GM23338 (cell line): ENCODE measurements around the gene EHD2. TPM values are rescaled to one million over a fixed set of nuclear protein-coding genes. Genes with fewer than 3 reads are reported as not detected.

Experiments
- ATAC-seq: fragments of 200-7000 bp; cut with Tn5 transposase; 3 replicates; pipeline ENCODE4 v1.9.1; 2020
- DNase-seq: peaks from one replicate; pipeline ENCODE4 v3.0.0-alpha.2; 2015; ENCODE audit warnings: low spot score
- H2AFZ ChIP-seq: fragments of 200-600 bp; sonication (generic); 2 replicates; pipeline ENCODE4 v1.8.0; 2016; ENCODE audit warnings: antibody characterized with exemption, mild to moderate bottlenecking, moderate library complexity
- H3F3A ChIP-seq: fragments of 200-600 bp; sonication (generic); replicated peaks from 2 replicates; pipeline ENCODE4 v1.8.0; 2017; ENCODE audit warnings: antibody characterized with exemption, mixed run types, low read depth
- H3K27ac ChIP-seq: fragments of 200-600 bp; sonication (generic); 2 replicates; pipeline ENCODE4 v1.6.1; 2016; ENCODE audit warnings: low read depth
- H3K27me3 ChIP-seq: fragments of 200-600 bp; sonication (generic); 2 replicates; pipeline ENCODE4 v1.8.0; 2016; ENCODE audit warnings: mild to moderate bottlenecking, mixed run types, moderate library complexity; ENCODE audit not compliant: insufficient read depth
- H3K36me3 ChIP-seq: fragments of 200-600 bp; sonication (generic); 2 replicates; pipeline ENCODE4 v1.8.0; 2016; ENCODE audit warnings: mild to moderate bottlenecking; ENCODE audit not compliant: insufficient read depth
- H3K4me1 ChIP-seq: fragments of 200-600 bp; sonication (generic); 2 replicates; pipeline ENCODE4 v1.8.0; 2016; ENCODE audit warnings: mild to moderate bottlenecking, moderate library complexity; ENCODE audit not compliant: insufficient read depth
- H3K4me2 ChIP-seq: fragments of 200-600 bp; sonication (generic); 2 replicates; pipeline ENCODE4 v1.7.1; 2017; ENCODE audit warnings: mixed run types
- H3K4me3 ChIP-seq: fragments of 200-600 bp; sonication (generic); 2 replicates; pipeline ENCODE4 v1.6.1; 2016; ENCODE audit warnings: mixed run types
- H3K79me2 ChIP-seq: fragments of 200-600 bp; sonication (generic); replicated peaks from 2 replicates; pipeline ENCODE4 v1.8.0; 2017; ENCODE audit warnings: mild to moderate bottlenecking; ENCODE audit not compliant: insufficient read depth
- H3K9me2 ChIP-seq: fragments of 200-600 bp; sonication (generic); 2 replicates; pipeline ENCODE4 v1.8.0; 2017; ENCODE audit not compliant: insufficient read depth
- H4K20me1 ChIP-seq: fragments of 200-600 bp; sonication (generic); replicated peaks from 2 replicates; pipeline ENCODE4 v1.8.0; 2017; ENCODE audit warnings: mild to moderate bottlenecking; ENCODE audit not compliant: insufficient read depth
- H3K27ac Mint-ChIP-seq: 2 replicates; pipeline ENCODE4 v1.8.0; 2020; ENCODE audit warnings: inconsistent platforms, mild to moderate bottlenecking, moderate library complexity, mixed read lengths
- H3K27me3 Mint-ChIP-seq: 3 replicates; pipeline ENCODE4 v1.8.0; 2022; ENCODE audit warnings: low read depth, mild to moderate bottlenecking, moderate library complexity, mixed read lengths, inconsistent platforms; ENCODE audit not compliant: insufficient read depth, poor library complexity
- H3K36me3 Mint-ChIP-seq: 3 replicates; pipeline ENCODE4 v1.8.0; 2021; ENCODE audit warnings: low read depth, mild to moderate bottlenecking, inconsistent platforms, moderate library complexity, mixed read lengths
- H3K4me1 Mint-ChIP-seq: 3 replicates; pipeline ENCODE4 v1.8.0; 2020; ENCODE audit warnings: mild to moderate bottlenecking, inconsistent platforms, mixed read lengths
- H3K4me3 Mint-ChIP-seq: 3 replicates; pipeline ENCODE4 v1.8.0; 2021; ENCODE audit warnings: moderate library complexity, mild to moderate bottlenecking, inconsistent platforms, mixed read lengths
- H3K9me3 Mint-ChIP-seq: 3 replicates; pipeline ENCODE4 v1.8.0; 2020; ENCODE audit warnings: moderate library complexity, mild to moderate bottlenecking, inconsistent platforms, mixed read lengths
- ETS1 ChIP-seq: IDR thresholded peaks from 2 replicates; pipeline ENCODE4 v1.6.1; 2016; ENCODE audit warnings: antibody characterized with exemption
- JUNB ChIP-seq: IDR thresholded peaks from one replicate; pipeline ENCODE4 v1.6.1; 2016; ENCODE audit warnings: antibody characterized with exemption; ENCODE audit not compliant: unreplicated experiment
- REST ChIP-seq: IDR thresholded peaks from one replicate; pipeline ENCODE4 v1.6.1; 2018; ENCODE audit warnings: antibody characterized with exemption; ENCODE audit not compliant: unreplicated experiment
- STAT1 ChIP-seq: IDR thresholded peaks from one replicate; pipeline ENCODE4 v1.6.1; 2016; ENCODE audit warnings: antibody characterized with exemption; ENCODE audit not compliant: unreplicated experiment
- ZNF331 ChIP-seq: fragments of 250-450 bp; sonication (Bioruptor Pico); IDR thresholded peaks from 2 replicates; pipeline ENCODE4 v1.5.0; 2020; ENCODE audit warnings: low read depth, mild to moderate bottlenecking, moderate library complexity
- ZNF462 ChIP-seq: fragments of 250-450 bp; sonication (Bioruptor Pico); IDR thresholded peaks from 2 replicates; pipeline ENCODE4 v1.5.0; 2020; ENCODE audit warnings: mild to moderate bottlenecking, moderate library complexity
- polyA plus RNA-seq: library from polyadenylated mRNA; unstranded; fragments of >200 nt; fragmentation: Nextera tagmentation; extraction: Ambion mirVana; gene quantifications from 2 replicates; pipeline ENCODE4 v1.2.1, GENCODE V29; 2016
- total RNA-seq: library from RNA; depleted of rRNA; stranded (reverse); fragments of >200 nt; shearing (Covaris generic); gene quantifications from 2 replicates; pipeline ENCODE4 v1.2.3, GENCODE V29; 2014

EHD2 gene
- total and polyA plus RNA-seq, 2 experiments from 2014 or later = 6.6 to 10.8 TPM

GRCh38 chr19:47673426-47673825 lies 39.8 kb upstream of the EHD2 start (continued):
- TF ChIP-seq ZNF462 (no peak), STAT1 (no peak), REST (no peak), ETS1 (no peak)

GRCh38 chr19:47674548-47674947 lies 38.7 kb upstream of the EHD2 start:
- Histone ChIP-seq H4K20me1 (no peaks in the 10 kb centered on the region), H3K79me2 (peaks cover 6% of the 10 kb centered on the region; the same call in 1 of the 2 replicates), H3F3A (no peaks in the 10 kb centered on the region), H3K27ac (no peak overlapping the region), H3K4me1 (no peaks in the 10 kb centered on the region), H3K4me2 (no peak overlapping the region), H3K4me3 (no peak overlapping the region), H3K9me2 (no peaks in the 10 kb centered on the region), H2AFZ (no peak overlapping the region), H3K36me3 (no peaks in the 10 kb centered on the region), H3K27me3 (no peaks in the 10 kb centered on the region)
- no peak overlapping the region for H3K4me3 Mint-ChIP-seq
- H3K4me1 Mint-ChIP-seq = no peaks in the 10 kb centered on the region; the same call in 2 of the 3 replicates
- H3K36me3 Mint-ChIP-seq = peaks cover 40% of the 10 kb centered on the region
- no peak overlapping the region for H3K27ac Mint-ChIP-seq
- H3K27me3 Mint-ChIP-seq = peaks cover 9% of the 10 kb centered on the region
- no peak for ATAC-seq
- H3K9me3 Mint-ChIP-seq = no peaks in the 10 kb centered on the region
- no peak for DNase-seq
- TF ChIP-seq ZNF331 (CRISPR knock-in tag) = no peak
- no peak for TF ChIP-seq JUNB
- TF ChIP-seq REST = no peak
